Stimulated activated CD8-positive, alpha-beta memory T cell treated with anti-CD3 and anti-CD28 coated beads, Interleukin-12 subunit alpha, Interleukin-12 subunit beta, amount 100 ng/mL, for 1 hour (primary cell): Measurements from ENCODE around the gene AP3S2.
A peak's percentile ranks its signal among the peaks of the same experiment; 100 is the strongest.
"Not testable (repeated sequence)": the region's sequence is repeated elsewhere in the genome, so short reads cannot be mapped to it uniquely, and the experiment has no call there.

Experiments
- DNase-seq: peaks from one replicate; pipeline ENCODE4 v3.0.0-alpha.2; 2020; ENCODE audit warnings: low read depth

AP3S2 gene

DNA sequence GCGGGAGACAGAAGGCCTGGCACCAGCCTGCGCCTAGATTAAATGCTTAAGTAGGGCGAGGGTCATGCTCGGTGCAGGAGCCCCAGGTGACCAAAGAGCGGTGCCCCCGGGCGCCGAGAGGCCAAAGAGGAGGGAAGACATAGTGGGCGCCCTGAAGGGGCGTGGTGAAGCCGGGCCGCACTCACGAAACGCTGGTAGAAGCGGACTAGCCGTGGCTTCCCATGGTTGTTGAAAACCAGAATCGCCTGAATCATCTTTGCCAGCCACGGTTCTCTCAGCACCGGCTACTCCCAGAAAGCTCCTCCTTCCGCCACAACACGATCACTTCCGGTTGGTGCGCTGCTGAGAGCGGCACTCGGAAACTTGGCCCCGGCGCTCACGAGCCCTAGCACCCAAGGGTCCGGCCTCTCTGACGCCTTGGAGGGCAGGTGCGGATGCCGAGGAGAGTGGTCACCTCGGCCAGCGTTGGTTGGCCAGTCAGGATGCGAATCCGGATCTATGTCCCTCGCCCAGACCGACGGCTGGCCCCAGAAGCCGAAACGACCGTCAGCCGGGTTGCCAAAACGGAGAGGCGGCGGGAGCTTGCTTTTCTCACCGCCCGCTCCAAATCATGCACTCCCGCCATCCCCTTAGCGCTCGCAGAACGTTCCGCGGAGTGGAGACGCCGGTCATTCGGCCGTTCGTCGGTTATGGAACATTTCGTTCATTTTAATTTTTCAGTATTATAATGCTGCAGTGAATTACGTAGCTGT lies at the start of gene AP3S2:
Gene AP3S2, minus strand, starts transcription at position 299 of the 752 bp plus-strand sequence. Its CDS starts 45 bp downstream, at position 254.
- DNase-seq: peak; percentile 83

DNA sequence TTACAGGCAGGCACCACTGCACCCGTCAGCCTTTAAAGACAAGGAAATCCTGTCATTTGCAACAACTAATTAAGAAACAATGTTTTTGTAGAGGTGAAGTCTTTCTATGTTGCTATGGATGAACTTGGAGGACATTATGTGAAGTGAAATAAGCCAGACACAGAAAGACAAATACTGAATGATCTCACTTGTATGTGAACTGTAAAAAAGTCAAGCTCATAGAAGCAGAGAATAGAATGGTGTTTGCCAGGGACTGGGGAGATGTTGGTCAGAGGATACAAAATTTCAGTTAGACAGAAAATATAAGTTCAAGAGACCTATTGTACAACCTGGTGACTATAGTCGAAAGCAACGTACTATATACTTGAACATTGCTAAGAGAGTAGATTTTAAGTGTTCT lies 46.1 kb upstream of the AP3S2 start:
- DNase-seq: no peak

DNA sequence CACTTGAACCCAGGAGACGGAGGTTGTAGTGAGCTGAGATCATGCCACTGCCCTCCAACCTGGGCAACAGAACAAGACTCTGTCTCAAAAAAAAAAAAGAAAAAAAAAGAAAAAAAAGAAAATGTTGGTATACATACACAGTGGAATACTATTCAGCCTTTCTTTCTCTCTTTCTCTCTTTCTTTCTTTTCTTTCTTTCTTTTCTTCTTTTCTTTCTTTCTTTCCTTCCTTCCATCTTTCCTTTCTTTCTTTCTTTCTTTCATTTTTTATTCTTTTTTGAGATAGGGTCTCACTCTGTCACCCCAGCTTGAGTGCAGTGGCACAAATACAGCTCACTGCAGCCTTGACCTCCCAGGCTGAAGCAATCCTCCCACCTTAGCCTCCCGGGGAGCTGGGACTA lies 45.6 kb upstream of the AP3S2 start:
- DNase-seq: not testable (repeated sequence)

DNA sequence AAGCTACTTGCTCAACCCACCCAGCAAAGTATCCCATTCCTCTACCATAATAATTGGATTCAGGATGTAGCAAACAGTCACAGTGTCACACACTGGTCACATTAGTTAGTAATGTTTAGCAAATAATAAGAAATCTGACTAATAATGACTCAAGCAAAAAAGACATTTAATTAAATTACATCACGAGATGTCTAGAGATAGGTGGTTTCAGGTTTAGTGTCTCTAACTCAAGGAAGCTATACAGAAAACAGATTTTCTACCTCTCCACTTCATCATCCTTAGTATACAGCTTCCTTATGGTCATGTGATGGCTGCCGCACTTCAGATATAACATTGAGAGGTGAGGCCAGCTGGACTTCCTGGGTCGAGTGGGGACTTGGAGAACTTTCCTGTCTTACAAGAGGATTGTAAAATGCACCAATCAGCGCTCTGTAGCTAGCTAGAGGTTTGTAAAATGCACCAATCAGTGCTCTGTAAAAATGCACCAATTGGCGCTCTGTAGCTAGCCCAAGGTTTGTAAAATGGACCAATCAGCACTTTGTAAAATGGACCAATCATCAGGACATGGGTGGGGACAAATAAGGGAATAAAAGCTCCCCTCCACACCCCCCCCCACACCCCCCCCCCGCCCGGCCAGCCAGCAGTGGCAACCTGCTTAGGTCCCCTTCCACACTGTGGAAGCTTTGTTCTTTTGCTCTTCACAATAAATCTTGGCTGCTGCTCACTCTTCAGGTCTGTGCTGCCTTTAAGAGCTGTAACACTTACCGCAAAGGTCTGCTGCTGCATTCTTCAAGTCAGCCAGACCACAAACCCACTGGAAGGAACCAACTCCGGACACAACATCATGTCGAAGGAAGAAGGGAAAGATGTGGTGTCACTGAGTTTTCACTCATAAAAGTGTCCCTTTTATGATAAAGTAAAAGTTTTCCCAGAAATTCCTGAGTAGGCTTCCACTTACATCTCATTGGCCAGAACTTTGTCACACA lies 43.9 kb upstream of the AP3S2 start:
- DNase-seq: no peak

DNA sequence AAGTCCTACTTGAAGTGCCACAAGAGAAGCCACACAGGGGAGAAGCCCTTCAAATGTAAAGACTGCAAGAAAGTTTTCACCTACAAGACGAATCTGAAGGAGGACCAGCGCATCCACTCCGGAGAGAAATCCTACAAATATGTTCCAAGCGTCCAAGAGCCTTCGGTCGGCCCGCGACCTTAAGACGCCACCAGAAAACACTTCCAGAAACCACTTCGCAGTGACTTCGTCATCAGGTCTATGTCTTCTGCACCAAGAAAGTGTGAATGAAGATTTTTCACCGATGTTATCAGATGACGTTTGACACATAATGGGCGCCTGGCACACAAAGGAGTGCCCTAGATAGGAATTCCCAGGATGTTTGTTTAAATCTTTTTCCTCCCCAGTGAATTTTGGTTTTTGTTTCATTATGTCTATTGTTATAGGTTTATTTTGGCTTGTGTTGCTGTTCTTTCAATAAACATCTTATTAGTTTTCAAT lies 43.0 kb upstream of the AP3S2 start:
- DNase-seq: no peak

DNA sequence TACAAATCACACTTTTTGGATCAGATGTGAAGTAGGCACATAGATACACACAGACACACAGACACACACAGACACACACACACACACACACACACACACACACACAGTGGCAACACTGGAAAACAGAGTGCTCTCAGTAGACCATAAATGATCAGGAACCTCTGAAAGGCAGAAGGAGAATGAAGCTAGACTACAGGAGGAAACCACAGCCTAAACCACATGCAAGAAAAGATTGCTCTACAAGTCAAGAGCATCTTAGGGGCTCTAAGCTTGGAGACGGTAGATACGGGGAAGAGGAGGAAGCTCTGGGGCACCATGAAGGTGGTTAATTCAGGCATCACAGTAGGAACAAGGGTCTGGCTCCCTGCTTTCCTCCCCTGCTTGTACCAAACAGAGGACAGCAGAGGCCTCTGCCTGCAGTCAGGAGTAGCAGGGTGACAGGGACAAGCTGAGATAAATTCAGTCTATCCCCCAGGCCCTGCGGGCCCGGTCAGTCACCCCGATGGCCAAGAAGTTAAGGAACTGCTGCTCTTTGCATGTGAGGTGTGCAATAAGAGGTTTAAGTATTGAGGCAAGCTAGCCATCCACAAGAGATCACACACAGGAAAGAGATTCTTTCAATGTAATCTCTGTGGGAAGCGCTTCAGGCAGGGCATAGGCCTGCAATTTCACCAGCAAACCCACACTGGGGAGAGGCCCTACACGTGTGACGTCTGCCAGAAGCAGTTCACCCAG lies 42.4 kb upstream of the AP3S2 start:
- no peak for DNase-seq

DNA sequence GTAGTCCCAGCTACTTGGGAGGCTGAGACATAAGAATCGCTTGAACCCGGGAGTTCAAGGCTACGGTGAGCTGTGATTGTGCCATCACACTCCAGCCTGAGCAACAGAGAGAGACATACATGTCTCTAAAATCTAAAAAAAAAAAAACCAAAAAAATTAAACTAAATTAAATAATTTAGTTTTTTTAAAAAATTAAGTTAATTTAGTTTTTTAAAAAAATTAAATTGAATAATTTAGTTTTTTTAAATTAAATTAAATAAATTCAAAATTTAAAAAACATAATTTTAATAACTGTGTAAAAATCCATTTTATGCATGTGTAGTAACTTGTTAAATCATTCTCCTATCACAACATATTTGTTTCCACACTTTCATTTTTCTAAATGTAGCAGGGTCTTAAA lies 39.1 kb upstream of the AP3S2 start:
- no peak for DNase-seq

DNA sequence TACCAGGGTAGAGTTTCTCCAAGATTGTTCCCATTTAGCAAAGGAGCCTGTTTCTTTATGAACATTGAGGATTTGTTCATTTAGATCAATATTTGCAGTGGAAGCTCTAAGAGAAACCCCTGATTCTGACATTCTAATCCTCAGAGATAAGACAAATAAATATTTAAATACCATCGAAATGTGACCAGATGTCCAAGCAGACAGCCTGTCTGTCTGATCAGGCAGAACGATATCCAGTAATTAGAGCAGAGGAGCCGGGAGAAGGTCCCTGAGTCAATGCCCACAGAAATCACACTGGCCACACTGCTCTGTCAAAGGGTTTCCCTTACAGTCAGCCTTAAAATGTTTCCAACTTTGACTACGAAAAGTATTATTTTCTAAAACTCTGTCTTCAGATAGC lies 34.6 kb upstream of the AP3S2 start:
- no peak for DNase-seq

DNA sequence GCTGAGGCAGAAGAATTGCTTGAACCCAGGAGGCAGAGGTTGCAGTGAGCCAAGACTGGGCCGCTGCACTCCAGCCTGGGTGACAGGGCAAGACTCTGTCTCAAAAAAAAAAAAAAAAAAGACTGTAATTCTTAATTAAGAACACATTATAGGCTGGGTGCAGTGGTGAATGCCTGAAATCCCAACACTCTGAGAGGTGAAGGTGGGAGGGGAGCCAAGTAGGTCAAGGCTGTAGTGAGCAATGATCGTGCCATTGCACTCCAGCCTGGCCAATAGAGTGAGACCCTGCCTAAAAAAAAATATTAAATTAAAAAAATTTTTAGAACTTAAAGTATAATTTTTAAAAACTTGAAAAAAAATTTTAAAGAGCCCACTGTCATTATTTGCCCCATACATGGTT lies 32.4 kb upstream of the AP3S2 start:
- no peak for DNase-seq

DNA sequence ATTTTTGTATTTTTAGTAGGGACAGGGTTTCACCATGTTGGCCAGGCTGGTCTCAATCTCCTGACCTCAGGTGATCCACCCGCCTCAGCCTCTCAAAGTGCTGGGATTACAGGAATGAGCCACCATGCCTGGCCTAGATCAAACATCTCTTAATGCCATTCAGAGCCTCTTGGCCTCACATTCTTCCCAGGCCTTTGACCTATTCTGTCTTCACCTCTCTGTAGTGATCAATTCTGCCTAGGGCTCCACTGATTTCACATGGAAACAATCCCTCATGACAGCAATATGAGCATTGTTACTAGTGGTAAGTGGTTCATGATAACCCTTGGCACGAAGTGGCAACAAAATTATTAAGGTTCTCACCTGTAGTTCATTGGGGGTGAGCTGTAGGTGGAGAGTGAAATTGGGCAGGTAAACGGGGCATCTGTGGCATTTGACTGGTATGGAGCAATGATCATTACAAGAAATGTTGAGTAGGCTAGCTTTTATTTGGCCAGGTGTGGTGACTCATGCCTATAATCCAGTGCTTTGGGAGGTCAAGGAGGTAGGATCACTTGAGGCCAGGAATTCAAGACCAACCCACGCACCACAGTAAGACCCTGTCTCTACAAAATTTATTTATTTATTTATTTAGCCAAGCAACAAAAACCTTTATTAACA lies 23.8 kb upstream of the AP3S2 start:
- DNase-seq: no peak

DNA sequence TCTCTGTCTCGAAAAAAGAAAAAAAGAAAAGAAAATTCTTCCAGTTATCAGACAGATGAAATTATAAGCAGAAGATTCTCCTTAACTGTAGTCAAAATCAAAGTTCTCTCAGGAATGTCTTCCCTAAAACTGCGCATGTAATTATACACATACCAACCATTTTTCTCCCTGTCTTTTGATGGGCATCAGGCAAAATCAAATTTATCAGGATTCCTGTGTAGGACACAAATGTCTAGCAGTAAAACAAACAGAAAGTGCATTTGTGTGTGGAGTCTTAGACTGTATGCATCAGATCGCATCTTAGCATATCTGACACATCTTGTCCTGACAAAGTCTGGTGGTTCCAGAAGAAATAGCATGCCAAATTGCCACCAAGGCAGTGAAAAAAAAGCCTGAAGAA lies 22.9 kb upstream of the AP3S2 start:
- no peak for DNase-seq

DNA sequence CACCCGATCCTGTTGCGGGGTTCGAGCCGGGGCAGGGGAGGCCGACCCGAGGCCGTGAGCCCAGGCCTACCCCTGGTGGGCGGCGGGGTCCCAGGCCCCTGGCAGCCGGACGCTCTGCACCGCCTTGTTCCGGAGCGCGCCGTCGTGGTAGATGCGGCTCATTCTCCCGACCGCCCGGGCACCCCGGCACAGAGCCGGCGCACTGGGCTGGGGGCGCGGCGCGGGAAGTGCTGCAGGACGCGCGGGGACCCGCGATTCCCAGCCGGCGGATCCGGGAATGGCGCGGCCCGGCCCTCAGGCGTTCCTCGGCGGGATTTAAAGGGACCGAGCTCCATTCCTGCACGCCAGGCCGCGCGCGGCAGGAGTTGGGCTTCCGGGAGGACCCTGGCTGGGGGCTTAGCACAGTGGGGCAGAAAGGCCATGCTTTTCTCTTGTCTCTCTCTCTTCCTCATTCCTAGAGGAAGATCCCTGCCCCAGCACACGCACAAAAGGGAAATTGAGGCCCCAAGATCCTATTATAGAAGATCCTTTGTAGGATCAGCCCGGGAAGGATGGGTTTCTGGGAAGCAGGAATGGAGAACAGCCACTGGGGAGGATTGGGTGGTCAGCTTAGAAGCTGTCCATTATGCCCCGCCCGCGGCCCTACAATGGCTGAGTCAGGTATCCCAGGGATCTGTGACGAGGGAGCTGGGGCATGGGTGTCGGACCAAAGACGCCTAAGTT lies 19.0 kb upstream of the AP3S2 start, which contains the start of gene ARPIN:
Gene ARPIN, minus strand, starts transcription at position 279 of the 723 bp plus-strand sequence. Its CDS starts 117 bp downstream, at position 162.
- no peak for DNase-seq

DNA sequence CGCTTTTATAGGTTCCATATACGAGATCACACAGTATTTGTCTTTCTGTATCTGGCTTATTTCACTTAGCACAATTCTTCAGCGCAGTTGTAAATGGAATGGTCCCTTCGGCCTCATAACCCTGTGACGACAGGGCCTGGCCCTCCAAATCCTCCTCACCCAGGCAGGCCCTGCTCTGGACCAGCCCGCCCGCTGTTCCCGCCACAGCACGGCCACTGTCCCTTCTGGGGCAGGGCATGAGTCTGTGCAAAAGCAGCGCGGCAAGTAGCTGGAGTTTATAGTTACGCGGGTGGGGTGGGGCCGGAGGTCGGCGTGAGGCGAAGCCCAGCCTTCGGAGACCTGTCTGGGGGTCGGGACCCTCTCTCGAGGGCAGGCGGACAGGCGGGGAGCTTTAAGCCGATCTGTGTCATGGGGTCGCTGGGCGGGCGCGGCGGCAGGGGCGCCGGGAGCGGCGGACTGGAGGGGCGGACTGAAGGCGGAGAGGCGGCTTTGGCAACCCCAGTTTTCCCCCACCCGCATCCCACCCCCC lies 18.4 kb upstream of the AP3S2 start:
- DNase-seq: no peak

DNA sequence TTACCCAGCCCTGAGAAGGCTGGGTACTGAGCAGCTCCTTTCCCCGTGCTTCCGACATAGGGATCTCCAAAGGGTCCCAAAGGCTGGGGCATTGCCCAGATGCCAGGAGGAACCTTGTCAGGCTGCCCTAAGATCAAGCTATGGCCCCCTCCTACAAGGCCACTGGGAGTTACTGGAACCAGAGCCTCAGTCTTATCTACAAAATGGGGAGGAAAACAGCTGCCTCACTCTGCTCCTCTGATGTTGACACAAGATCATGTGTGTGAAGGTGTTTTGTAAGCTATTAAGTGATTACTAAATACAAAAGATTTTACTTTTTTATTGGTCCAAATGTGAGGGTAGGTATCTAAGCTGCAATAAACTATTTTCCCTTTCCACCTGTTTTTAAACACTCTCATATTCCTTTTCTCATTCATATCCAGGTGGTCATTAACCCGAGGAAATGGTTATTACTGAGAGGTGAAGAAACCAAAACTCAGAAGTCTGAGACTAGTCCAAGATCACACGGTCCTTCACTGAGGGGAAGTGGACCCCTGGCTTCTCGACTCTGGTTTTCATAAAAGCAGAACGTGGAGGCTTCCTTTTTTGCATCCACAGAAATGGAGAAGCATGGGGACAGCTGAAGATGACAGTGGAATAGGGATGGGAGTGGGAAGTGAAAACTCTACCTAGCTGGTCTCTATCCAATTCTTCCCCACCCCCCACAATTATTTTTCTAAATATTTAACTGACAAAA lies 17.3 kb upstream of the AP3S2 start:
- no peak for DNase-seq

DNA sequence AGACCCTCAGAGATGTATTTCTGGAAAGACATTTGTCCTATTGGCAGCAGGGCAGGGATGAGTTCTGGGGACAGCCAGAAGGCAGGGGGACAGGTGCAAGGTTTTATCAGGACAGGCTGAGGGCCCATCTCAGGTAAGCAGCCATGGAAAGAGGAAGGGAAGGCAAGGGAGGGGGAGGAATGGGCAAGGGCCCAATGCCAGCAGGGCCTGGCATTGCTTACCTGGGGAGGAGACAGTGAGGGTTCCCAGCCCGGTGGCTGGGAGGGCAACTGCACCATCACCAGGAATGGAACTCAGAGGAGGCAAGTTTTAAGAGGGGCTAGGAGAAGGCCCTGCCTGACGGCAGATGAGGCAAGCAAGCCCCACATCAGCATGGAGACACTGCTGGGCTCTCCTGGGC lies 15.8 kb upstream of the AP3S2 start:
- no peak for DNase-seq

DNA sequence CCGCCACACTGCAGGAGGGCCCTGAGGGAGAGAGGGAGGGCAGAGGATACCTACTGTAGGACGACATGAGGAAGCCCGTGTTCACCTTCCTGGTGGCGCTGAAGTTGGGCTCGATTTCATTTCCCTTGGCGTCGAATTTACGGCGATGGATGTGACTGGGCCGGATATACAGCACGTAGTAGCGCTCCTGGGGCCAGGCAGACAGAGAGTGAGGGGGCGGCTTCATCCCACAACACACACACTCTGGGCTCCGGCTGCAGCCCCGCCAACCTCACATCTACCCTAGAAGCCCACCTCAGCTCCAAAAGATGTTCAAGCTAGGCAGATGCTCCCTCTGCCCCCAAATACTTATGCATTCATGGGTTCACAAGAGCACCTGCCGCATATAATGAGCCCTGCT lies 14.4 kb upstream of the AP3S2 start:
- DNase-seq: no peak

DNA sequence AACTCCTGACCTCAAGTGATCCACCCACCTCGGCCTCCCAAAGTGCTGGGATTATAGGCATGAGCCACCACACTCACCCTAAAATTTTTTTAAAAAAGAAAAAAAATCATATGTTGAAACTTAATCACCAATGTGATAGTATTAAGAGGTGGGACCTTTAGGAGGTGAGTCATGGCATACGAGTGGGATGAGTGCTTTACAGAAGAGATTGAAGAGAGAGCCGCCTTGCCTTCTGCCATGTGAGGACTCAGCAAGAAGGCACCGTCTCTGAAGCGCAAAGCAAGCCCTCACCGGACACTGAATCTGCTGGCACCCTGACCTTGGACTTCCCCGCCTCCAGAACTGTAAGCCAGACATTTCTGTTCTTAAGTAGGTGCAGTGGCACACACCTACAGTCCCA lies 13.5 kb upstream of the AP3S2 start:
- no peak for DNase-seq

DNA sequence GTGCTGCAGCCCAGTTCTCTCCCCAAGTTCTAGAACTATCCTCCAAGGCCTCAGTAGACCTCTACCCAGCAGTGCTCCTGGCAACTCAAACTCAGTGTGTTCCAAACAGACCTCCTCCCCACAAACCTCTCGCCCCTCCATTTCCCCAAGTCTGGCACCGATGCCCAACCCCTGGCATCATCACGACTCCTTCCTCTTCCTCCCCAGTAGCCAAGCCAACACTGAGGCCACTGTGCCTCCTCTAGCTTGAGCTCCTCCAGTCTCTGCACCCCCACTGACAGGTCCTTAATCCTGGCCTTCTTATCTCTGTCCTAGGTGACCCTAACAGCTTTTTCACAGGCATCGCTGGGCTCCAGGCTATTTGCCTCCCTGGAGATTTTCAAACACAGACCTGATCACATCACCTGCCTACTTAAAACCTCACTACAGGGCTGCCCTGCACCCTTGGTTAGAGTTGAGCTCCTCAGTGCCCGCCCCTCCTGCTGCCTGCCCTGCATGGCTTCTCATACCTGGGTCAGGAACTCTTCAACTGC lies 12.1 kb upstream of the AP3S2 start:
- no peak for DNase-seq

DNA sequence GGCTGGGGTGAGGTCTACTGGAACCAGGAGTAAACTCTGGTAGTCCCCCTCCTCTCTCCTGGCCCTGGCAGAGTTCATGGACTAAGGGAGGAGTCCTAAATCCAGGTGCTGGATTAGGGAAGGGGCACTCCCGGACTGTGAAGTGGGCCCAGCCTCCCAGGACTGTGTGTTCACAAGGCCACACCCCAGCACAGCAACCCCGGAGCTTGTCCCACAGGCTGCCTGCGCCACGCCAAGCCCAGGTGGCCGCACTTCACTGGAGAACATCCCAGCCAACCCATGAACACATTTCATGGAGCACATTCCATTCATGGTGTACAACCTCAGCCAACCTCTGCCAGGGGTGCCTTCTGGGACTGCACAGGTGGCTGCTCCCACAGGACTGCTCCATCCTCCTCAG lies 10.7 kb upstream of the AP3S2 start:
- DNase-seq: no peak

DNA sequence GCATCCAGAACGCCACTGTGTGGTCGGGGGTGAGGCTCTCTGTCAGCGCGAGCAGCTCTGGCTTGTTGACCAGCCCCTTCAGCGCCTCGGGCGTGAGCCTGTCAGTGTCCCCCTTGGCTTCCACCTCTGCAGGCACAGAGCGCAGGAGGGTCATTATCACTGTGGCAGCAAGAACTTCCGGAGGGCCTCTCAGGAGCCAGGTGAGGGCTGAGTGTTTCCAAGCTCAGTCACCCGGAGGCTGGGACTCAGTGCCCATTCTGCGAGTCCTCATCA lies 10.0 kb upstream of the AP3S2 start:
- no peak for DNase-seq
